H54 (cell line): ENCODE data around the gene KRT5.

Source experiments
- DNase-seq: peaks from one replicate; pipeline ENCODE4 v3.0.0; 2011; ENCODE audit warnings: low spot score, mixed read lengths; ENCODE audit not compliant: insufficient read length
- FAIRE-seq: peaks from 3 replicates; lab custom pipeline; 2011; peaks lifted over from hg19 to GRCh38; lab: Jason Lieb, UNC
- POLR2A ChIP-seq: IDR thresholded peaks from 2 replicates; pipeline ENCODE4 v1.6.1; 2011; ENCODE audit warnings: low read depth, mild to moderate bottlenecking, low read length

KRT5 gene

DNA sequence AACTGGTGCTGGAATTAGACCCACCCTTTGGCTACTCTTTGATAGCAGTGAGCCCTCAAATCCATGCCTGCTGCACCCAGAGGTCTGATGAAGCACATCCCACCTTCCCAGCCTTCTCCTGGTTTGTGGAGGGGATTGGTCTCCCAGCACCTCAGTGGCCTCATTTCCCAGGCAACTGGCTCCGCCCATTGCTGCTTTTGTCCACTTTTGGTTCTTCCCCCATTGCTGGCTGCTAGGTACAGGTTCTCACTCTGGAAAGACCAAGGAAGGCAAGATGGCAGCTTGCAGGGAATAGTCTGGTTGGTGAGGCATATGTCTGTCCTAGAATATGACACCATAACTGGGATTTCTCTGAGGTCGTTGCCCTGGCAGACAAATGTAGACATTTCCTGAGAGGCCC is 10.2 kb upstream of the KRT5 start:
- FAIRE-seq = no peak
- DNase-seq = no peak
- TF ChIP-seq POLR2A = no peak

DNA sequence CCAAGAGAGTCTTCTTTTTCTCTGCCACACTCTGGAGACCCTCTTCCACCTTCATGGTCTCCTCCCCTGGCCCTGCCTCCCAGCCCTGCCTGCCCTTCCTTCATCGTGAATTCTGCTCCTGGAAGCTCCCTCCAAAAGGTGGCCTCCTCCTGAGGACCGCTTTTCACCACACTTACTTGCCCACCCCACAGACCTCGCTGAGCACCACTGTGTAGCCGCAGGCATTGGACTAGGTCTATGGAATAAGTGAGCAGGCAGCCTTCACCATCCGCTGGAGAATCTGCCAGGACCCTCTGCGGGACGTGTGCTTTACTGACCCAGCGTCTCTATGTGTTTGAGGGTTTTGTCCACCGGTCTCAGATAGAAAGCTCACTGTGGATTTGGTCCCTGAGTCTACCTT is 9.7 kb upstream of the KRT5 start:
- TF ChIP-seq POLR2A = no peak
- no peak for DNase-seq
- no peak for FAIRE-seq

DNA sequence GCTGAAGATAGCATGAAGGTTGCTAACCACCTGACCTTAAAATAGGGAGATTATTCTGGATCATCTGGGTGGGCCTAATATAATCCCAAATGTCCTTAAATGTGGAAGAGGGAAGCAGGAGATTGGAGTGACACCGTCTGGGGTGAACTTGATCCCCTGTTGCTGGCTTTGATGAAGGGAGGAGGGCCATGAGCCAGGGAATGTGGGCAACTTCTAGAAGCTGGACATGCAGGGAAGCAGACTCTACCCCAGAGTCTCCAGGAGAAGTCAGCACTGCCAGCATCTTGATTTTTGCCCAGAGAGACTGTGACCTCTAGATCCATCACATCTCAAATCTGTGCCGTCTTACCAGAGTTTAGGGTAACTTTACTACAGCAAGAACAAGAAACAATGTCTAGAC is 9.2 kb upstream of the KRT5 start:
- FAIRE-seq (no peak), DNase-seq (no peak)
- TF ChIP-seq POLR2A = no peak

DNA sequence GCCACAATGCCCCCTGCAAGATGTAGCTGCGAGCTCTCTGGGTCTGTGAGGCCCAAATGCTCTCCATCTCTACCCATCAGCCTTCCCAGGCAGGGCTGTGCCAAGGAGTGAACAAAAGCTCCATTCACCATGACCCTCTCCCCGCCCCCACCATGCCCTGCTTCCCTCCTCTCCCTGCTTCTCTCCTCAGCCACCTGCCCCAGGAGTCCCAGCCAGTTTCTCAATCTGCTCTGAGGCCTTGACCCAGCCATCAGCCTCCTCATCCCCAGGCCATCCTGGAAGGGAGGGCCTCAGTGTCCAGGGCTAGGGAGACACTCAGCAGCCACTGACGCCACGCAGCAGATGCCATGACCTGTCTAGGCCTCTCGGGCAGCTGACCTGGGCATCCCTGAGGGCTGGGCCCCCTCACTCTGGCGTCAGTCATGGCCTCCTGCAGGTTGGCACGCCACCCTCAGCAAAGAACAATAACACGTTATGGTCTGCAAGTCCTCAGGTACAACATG is 8.5 kb upstream of the KRT5 start:
- DNase-seq (no peak), FAIRE-seq (no peak)
- no peak for TF ChIP-seq POLR2A

DNA sequence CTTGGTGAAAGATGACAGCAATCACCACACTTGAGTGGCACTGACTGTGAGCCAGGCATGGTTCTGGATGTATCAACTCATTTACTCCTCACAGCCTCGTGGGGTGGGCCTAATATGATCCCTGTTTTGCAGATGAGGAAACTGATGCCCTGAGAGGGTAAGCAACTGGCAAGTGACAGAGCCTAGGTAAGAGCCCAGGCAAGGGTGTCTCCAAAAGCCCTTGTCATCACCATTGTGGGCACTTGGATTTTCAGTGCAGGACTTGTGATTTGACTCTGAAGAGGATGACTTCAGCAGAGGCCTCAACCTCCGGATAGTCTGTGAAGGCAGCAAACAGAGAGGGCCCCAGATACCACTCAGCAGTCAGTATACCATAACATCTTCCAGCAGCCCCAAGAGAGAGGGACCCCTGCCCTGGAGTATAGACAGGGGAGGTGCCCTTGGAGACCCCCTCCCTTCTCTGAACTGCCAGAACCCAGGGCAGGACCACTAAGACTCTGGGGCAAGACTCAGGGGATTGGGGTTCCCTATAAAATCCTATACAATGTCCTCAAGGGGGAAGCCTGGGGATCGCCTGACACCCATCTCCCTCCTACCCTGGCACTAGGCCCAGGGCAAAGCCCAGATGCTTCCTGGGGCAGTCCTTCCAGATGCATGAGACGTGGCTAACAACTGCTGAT is 7.1 kb upstream of the KRT5 start:
- FAIRE-seq (no peak), DNase-seq (no peak)
- TF ChIP-seq POLR2A = no peak

DNA sequence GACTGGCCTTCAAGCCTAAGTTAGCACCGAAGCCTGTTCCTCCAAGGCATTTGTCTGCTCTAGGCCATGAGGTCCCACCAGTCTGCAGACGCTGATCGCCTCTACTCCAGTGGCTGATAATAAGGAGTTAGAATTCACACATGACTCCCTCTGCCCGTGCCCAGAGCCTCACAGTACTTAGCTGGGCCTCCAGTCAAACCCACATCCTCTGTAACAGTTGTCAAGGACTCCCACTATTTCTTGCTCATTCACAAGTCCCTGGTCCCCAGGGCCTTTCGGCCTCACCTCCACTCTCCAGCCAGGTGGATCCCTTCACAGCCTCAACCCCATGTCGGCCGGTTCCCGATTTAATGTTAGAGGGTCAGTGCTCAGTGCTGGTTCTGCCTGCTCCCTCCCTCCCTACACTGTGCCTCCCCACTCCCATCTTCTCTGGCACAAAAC is 6.3 kb upstream of the KRT5 start:
- DNase-seq = no peak
- FAIRE-seq = no peak
- no peak for TF ChIP-seq POLR2A

DNA sequence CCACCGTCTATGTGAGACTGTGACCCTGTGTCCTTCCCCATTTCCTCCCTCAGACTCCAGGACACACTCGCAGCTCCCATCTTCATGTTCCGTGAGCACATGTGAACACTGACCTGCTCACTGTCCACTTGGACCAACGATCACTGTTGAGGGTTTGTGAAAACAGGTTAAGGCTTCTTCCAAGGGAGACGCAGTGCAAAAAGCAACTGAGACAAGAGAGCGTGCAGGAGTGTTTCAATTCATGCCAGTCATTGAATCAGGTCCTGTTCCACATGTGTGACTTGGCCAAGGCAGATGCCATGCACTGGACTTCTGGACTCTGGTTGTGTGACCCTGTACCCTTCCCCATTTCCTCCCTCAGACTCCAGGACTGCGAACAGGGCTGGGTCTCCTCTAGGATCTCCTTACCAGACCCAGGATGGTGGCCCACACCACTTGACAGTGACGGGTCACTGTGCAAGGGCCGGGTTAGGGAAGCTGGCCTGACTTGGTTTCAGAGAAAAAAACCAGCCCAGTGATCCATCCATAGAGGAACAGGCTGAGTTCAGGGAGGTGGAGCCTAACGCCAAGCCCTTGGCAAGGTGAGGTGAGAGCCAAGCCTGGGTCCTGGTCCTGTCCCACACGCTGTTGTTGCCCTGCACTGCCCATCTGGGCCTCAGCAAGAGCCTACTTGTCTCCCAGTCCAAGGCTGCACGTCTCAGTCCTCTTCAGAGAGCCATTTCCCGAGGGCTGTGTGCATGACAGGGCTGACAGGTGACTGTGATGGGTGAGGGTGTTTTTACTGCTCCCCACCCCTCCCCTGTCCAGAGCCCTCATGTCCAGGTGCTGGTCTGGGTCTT is 5.7 kb upstream of the KRT5 start:
- no peak for TF ChIP-seq POLR2A
- no peak for FAIRE-seq
- no peak for DNase-seq

DNA sequence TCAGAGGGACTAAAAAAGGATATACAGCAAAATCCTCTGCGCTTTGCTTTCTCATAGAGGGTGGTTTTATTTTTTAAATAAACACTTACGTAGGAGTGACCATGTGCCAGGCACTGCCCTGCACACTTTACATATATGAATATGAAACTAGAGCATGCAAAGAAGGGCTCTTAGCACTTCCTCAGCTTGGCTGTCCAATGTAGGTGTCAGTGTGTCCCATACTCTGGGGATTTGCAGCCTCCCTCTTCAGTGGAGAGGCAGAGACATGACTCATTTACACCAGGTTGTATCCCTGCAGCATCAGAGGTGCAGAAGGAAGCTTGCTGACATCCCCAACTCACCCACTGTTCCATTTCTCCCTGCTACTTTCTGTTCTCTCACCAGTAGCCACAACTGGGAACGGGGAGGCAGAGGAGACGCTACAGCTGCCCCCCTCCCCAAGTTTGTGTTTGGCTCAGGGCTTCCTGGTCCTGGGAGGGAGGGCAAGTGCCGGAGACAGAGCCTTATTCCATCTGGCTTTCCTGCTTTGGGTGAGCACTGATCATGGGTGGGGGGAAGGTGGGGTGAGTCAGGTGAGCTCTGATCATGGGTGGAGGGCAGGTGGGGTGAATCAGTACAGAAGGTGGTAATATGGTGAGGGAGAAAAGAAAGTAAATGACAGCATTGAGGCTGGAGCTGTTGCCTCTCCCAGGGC is 4.9 kb upstream of the KRT5 start:
- DNase-seq (no peak), FAIRE-seq (no peak)
- TF ChIP-seq POLR2A = no peak

DNA sequence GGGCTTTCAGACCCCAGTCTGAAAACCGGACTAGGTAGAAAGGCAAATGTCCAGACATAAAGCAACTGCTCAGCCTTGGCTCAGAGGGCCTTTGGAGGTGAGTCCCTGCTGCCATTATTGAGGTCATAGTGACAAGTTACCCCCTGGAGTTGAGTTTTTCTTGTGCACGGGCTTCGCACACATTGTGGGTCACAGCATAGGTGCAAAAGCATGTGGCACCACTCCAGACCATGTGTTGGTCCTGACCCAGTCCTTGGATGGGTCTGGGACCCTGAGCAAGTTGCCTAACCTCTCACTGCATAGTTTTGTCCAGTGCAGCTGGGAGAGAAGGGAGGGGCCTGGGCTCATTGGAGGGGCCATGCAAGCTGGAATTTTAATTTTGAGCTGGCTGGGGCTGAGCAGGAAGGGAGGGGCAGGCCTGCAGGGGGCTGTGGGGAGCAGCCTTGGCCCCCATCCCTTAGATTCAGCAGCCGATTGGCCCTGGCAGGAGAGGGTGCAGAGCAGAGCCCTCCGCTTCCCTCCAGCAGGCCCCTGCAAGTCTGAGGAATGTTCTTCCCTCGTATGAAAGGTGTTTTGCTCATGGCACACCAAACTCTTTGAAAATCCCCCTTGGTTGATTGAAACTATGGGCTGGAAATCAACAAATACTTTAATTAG is 4.2 kb upstream of the KRT5 start:
- TF ChIP-seq POLR2A = no peak
- FAIRE-seq = no peak
- DNase-seq = no peak

DNA sequence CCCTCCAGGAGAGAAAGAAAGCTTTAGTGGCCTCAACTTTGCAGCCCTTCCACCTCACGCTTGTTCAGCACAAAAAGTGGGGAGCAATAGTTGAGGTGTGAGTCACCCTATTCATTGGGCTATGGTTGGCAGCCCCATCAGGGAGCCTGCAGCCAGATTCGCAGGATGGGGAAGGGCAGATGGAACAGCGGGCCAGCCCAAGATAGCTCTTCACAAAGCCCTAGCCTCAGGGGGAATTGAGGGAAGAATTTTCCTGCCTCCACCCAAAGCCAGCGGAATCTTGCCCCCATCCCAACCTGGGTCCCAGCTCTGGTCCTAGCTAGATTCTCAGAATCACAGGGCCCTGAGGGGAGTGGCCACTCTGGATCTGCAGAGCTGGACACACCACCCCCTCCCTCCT is 3.6 kb upstream of the KRT5 start:
- TF ChIP-seq POLR2A = no peak
- FAIRE-seq (no peak), DNase-seq (no peak)

DNA sequence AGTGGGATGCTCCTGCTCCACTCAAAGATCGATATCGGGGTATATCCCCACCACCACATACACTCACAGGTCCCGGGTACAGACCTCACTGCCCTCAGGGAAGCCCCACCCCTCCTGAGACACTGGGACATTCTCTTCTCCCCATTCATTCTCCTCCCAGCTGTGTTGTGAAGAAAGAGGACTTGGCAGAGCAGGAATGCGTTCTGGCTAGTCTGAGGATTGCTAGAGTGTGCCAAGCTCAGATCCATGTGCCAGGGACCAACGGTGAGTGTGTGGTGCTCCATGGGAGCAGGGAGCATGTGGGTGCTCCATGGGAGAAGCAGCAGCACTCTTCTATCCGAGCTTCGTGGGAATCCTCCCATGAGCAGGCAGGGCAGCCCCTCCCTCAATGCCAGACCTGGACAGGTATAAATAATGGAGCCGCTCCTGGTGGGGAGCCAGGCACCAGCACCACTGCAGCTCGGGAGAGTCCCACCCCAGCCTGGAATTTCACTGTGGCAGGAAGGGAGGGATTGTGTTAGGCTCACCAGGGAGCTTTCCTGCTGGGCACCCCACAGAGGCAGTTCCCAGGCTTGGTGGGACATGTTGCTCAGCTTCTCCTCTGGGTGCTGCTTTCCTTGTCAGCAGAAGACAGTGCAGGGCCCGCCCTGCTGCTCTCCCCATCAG is 2.3 kb upstream of the KRT5 start:
- FAIRE-seq = peak; percentile 52
- peak; percentile 76 for DNase-seq
- no peak for TF ChIP-seq POLR2A

DNA sequence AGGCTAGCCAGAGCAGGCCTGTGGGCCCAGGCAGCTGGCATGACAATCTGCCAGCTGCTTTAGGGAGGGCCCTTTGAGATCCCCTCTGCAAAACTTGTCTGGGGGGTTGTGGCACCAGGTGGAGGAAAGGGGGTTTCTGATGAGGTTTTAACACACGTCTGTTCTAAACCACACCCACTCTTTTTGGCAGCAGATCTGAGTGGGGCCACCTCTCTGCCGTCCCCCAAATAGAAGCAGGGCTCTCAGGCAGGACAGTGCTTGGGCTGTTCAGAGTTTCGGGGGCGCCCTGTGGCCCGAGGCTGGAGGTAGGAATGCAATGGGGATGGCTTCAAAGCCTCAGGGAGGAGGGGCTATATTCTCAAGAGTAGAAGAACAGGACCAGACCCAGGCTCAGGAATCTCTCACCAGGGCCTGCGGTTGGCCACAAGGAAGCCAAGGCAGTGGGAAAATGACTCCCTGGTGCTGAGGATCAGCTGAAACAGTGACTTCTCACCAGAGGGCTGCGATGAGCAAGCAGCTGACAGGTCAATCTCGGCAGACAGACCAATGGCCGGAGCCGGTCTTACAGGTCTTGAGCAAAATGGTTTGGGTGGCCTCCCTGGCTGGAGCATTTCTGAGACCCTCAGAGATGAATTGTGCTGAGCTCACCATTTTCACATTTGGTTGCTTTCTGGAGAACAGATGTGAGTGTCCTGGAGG is 1.5 kb upstream of the KRT5 start:
- FAIRE-seq = no peak

More for the DNA sequence above, 1.5 kb upstream of the KRT5 start:
- TF ChIP-seq POLR2A = no peak
- no peak for DNase-seq
